ENCODE measurements around the gene SPATA18. TPM values are rescaled to one million over a fixed set of nuclear protein-coding genes. Genes with fewer than 3 reads are reported as not detected.

The SPATA18 gene
- total and polyA plus RNA-seq, 2 of the 13 experiments (the other 11 are each of a cell fraction or from before 2014, with no cell fraction given): 5.7 to 13.2 TPM

DNA sequence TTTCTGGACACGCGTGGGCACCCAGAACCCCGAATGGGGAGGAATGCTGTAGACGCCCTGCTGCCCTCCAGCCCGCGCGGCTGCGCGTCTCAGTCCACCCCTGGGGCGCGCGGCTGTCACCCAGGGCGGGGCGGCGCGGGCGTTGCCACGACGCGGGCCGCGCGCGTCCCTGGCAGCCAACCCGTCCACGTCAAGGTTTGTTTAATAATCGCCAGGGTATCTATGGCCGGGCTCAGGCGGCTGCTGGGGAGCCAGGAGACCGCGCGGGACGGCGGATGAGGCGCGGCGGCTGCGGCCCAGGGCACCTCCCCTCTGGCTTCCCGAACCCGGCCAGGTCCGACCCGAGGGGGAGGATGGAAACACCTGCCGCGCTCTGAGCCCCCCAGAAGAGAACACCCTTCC lies at the start of gene SPATA18 (continued):
- no peak; the same call in 1 of the 2 replicates for TF ChIP-seq ATF7-NPFF (CRISPR knock-in tag; IDR thresholded peaks at IDR 0.05; ENCODE audit: low read depth)
- no peak for TF ChIP-seq NCOA1 (CRISPR knock-in tag; IDR thresholded peaks at IDR 0.05)
- no peak for TF ChIP-seq NFATC3 (CRISPR knock-in tag; IDR thresholded peaks at IDR 0.05)
- TF ChIP-seq, protein P1, sequence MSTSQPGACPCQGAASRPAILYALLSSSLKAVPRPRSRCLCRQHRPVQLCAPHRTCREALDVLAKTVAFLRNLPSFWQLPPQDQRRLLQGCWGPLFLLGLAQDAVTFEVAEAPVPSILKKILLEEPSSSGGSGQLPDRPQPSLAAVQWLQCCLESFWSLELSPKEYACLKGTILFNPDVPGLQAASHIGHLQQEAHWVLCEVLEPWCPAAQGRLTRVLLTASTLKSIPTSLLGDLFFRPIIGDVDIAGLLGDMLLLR (CRISPR knock-in tag; IDR thresholded peaks at IDR 0.05): no peak; the same call in 1 of the 2 replicates
- no peak for TF ChIP-seq ZNF496 (CRISPR knock-in tag; IDR thresholded peaks at IDR 0.05; ENCODE audit: insufficient replicate concordance)
- TF ChIP-seq NRL (CRISPR knock-in tag; IDR thresholded peaks at IDR 0.05; ENCODE audit: borderline replicate concordance): no peak
- no peak for TF ChIP-seq ZNF431 (CRISPR knock-in tag; IDR thresholded peaks at IDR 0.05; ENCODE audit: borderline replicate concordance, low read depth)
- TF ChIP-seq TCF7L2 (IDR thresholded peaks at IDR 0.05; ENCODE audit: low read depth, low read length): no peak
- no peak for TF ChIP-seq SRSF1 (optimal IDR thresholded peaks at IDR 0.05; ENCODE audit: low read depth, low read length)
- TF ChIP-seq, protein P2, sequence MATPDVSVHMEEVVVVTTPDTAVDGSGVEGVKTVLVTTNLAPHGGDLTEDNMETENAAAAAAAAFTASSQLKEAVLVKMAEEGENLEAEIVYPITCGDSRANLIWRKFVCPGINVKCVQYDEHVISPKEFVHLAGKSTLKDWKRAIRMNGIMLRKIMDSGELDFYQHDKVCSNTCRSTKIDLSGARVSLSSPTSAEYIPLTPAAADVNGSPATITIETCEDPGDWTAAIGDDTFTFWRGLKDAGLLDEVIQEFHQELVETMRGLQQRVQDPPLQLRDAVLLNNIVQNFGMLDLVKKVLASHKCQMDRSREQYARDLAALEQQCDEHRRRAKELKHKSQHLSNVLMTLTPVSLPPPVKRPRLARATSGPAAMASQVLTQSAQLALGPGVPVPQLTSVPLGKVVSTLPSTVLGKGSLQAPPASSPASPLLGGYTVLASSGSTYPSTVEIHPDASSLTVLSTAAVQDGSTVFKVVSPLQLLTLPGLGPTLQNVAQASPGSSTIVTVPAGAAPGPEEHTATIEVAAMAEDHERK (CRISPR knock-in tag; IDR thresholded peaks at IDR 0.05; ENCODE audit: low read depth): no peak
- TF ChIP-seq REXO4 (CRISPR knock-in tag; IDR thresholded peaks at IDR 0.05; ENCODE audit: borderline replicate concordance): 0 out of 2 replicates have a peak, but pooled peaks have one; percentile 54
- TF ChIP-seq ZNF34 (CRISPR knock-in tag; IDR thresholded peaks at IDR 0.05; ENCODE audit: borderline replicate concordance): no peak
- TF ChIP-seq HDAC1 (CRISPR knock-in tag; IDR thresholded peaks at IDR 0.05): no peak
- TF ChIP-seq, protein P3, sequence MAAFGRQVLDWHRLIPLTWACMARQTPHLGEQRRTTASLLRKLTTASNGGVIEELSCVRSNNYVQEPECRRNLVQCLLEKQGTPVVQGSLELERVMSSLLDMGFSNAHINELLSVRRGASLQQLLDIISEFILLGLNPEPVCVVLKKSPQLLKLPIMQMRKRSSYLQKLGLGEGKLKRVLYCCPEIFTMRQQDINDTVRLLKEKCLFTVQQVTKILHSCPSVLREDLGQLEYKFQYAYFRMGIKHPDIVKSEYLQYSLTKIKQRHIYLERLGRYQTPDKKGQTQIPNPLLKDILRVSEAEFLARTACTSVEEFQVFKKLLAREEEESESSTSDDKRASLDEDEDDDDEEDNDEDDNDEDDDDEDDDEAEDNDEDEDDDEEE (CRISPR knock-in tag; IDR thresholded peaks at IDR 0.05): no peak
- TF ChIP-seq, protein P4, sequence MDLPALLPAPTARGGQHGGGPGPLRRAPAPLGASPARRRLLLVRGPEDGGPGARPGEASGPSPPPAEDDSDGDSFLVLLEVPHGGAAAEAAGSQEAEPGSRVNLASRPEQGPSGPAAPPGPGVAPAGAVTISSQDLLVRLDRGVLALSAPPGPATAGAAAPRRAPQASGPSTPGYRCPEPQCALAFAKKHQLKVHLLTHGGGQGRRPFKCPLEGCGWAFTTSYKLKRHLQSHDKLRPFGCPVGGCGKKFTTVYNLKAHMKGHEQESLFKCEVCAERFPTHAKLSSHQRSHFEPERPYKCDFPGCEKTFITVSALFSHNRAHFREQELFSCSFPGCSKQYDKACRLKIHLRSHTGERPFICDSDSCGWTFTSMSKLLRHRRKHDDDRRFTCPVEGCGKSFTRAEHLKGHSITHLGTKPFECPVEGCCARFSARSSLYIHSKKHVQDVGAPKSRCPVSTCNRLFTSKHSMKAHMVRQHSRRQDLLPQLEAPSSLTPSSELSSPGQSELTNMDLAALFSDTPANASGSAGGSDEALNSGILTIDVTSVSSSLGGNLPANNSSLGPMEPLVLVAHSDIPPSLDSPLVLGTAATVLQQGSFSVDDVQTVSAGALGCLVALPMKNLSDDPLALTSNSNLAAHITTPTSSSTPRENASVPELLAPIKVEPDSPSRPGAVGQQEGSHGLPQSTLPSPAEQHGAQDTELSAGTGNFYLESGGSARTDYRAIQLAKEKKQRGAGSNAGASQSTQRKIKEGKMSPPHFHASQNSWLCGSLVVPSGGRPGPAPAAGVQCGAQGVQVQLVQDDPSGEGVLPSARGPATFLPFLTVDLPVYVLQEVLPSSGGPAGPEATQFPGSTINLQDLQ (CRISPR knock-in tag; IDR thresholded peaks at IDR 0.05): no peak
- TF ChIP-seq NR3C1 (CRISPR knock-in tag; IDR thresholded peaks at IDR 0.05): no peak
- no peak for TF ChIP-seq ZNF766 (CRISPR knock-in tag; IDR thresholded peaks at IDR 0.05; ENCODE audit: borderline replicate concordance)
- TF ChIP-seq, protein P5, sequence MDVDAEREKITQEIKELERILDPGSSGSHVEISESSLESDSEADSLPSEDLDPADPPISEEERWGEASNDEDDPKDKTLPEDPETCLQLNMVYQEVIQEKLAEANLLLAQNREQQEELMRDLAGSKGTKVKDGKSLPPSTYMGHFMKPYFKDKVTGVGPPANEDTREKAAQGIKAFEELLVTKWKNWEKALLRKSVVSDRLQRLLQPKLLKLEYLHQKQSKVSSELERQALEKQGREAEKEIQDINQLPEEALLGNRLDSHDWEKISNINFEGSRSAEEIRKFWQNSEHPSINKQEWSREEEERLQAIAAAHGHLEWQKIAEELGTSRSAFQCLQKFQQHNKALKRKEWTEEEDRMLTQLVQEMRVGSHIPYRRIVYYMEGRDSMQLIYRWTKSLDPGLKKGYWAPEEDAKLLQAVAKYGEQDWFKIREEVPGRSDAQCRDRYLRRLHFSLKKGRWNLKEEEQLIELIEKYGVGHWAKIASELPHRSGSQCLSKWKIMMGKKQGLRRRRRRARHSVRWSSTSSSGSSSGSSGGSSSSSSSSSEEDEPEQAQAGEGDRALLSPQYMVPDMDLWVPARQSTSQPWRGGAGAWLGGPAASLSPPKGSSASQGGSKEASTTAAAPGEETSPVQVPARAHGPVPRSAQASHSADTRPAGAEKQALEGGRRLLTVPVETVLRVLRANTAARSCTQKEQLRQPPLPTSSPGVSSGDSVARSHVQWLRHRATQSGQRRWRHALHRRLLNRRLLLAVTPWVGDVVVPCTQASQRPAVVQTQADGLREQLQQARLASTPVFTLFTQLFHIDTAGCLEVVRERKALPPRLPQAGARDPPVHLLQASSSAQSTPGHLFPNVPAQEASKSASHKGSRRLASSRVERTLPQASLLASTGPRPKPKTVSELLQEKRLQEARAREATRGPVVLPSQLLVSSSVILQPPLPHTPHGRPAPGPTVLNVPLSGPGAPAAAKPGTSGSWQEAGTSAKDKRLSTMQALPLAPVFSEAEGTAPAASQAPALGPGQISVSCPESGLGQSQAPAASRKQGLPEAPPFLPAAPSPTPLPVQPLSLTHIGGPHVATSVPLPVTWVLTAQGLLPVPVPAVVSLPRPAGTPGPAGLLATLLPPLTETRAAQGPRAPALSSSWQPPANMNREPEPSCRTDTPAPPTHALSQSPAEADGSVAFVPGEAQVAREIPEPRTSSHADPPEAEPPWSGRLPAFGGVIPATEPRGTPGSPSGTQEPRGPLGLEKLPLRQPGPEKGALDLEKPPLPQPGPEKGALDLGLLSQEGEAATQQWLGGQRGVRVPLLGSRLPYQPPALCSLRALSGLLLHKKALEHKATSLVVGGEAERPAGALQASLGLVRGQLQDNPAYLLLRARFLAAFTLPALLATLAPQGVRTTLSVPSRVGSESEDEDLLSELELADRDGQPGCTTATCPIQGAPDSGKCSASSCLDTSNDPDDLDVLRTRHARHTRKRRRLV (CRISPR knock-in tag; IDR thresholded peaks at IDR 0.05): no peak

All from HepG2 (cell line).